ENCODE results near the gene TLCD3B. TPM values are rescaled to one million over a fixed set of nuclear protein-coding genes. Genes with fewer than 3 reads are reported as not detected.

Gene TLCD3B
- total RNA-seq = 12.5 TPM

- DNase-seq = peak; percentile 45
Observed at GRCh38 chr16:30030841-30031413, at the start of gene TLCD3B. TLCD3B (minus strand) TSS chr16:30031271; CDS start chr16:30030527, 744 bp downstream.

- DNase-seq = no peak
Observed at GRCh38 chr16:30079480-30079879, 48.4 kb upstream of the TLCD3B start.

- no peak for DNase-seq
Observed at GRCh38 chr16:30078744-30079143, 47.7 kb upstream of the TLCD3B start.

GRCh38 chr16:30077656-30078055, 46.6 kb upstream of the TLCD3B start:
- no peak for DNase-seq

GRCh38 chr16:30076276-30076791, 45.3 kb upstream of the TLCD3B start:
- DNase-seq = no peak

- DNase-seq = peak; percentile 78
Observed at GRCh38 chr16:30075503-30076275, 44.6 kb upstream of the TLCD3B start, which contains the start of gene PPP4C. PPP4C (plus strand) TSS chr16:30075994; CDS start chr16:30076378, 384 bp downstream.

GRCh38 chr16:30070490-30070889, 39.4 kb upstream of the TLCD3B start:
- DNase-seq = no peak

GRCh38 chr16:30069611-30070462, 38.8 kb upstream of the TLCD3B start:
- DNase-seq = no peak

GRCh38 chr16:30068750-30069610, 37.9 kb upstream of the TLCD3B start:
- no peak for DNase-seq

GRCh38 chr16:30068333-30068732, 37.3 kb upstream of the TLCD3B start:
- no peak for DNase-seq

- DNase-seq = no peak
Observed at GRCh38 chr16:30067584-30067916, 36.5 kb upstream of the TLCD3B start.

GRCh38 chr16:30066761-30067583, 35.9 kb upstream of the TLCD3B start:
- DNase-seq = no peak

GRCh38 chr16:30065943-30066760, 35.1 kb upstream of the TLCD3B start:
- DNase-seq = peak; percentile 64

- DNase-seq = peak; percentile 96
Observed at GRCh38 chr16:30065102-30065942, 34.3 kb upstream of the TLCD3B start, which contains the start of gene ALDOA. ALDOA (plus strand) TSS chr16:30065760; CDS start chr16:30066898, 1,138 bp downstream.

- no peak for DNase-seq
Observed at GRCh38 chr16:30064729-30065101, 33.6 kb upstream of the TLCD3B start.

- peak; percentile 65 for DNase-seq
Observed at GRCh38 chr16:30063893-30064728, 33.0 kb upstream of the TLCD3B start.

GRCh38 chr16:30063278-30063892, 32.3 kb upstream of the TLCD3B start:
- no peak for DNase-seq
